ENCODE measurements around the gene USP21. TPM values are rescaled to one million over a fixed set of nuclear protein-coding genes. Genes with fewer than 3 reads are reported as not detected.

USP21 gene
- total and polyA plus RNA-seq, 9 of the 15 experiments (the other 6 are each of a cell fraction or from before 2014, with no cell fraction given): 4.9 to 52.4 (median 21.6) TPM

- FAIRE-seq (no peak), DNase-seq (ENCODE audit: extremely low read depth in 1 of 4, low spot score in 3 of 4) (no peak), ATAC-seq (no peak)
- no peaks in the 10 kb centered on the region for H3K9me3 ChIP-seq (replicated peaks; ENCODE audit: control insufficient read depth, insufficient read depth, low read depth, low read length)
- peak overlapping the region; percentile 77 to 98 for H3K9ac ChIP-seq (ENCODE audit: insufficient read depth in 1 of 2, low read depth in 2 of 2, low read length in 2 of 2)
- peak overlapping the region; percentile 72 for H3K27ac ChIP-seq (ENCODE audit: extremely low read depth, low read depth, low read length)
- in situ Hi-C loops (cut with MboI): no loop called here
- BruUV-seq (replicated peaks): no TSS peak
- intact Hi-C loops (cut with micrococcal nuclease): loop anchor here (2.0 kb wide), 1 partner anchor 17 kb away; the partner anchor contains the start of gene B4GALT3
- no peaks in the 10 kb centered on the region for H4K20me1 ChIP-seq (replicated peaks; ENCODE audit: control insufficient read depth, insufficient read depth, low read length)
- peak overlapping the region; percentile 60 for H2AFZ ChIP-seq (ENCODE audit: low read depth, low read length)
- H3K27me3 ChIP-seq (ENCODE audit: control insufficient read depth in 2 of 2, insufficient read depth in 2 of 2, low read length in 2 of 2): no peaks in the 10 kb centered on the region
- POLR2A ChIA-PET: interaction anchor here (0.8 to 1.0 kb wide), 2 partner anchors 15 to 154 kb away, joined by 3 to 4 read pairs; partner anchors contain the start of gene SDHC
- H3K9me1 ChIP-seq (ENCODE audit: control insufficient read depth, insufficient read depth, low read length): no peaks in the 10 kb centered on the region
- 1% methylated on average over 11 of the region's 11 CpGs for WGBS (ENCODE audit: insufficient coverage, low coverage, missing lambda C conversion rate)
- peaks cover 65% of the 10 kb centered on the region for H3K36me3 ChIP-seq (ENCODE audit: control insufficient read depth, insufficient read depth, low read length)
- H3K4me2 ChIP-seq (ENCODE audit: insufficient read depth, low read length): peak overlapping the region; percentile 95
- H3K4me1 ChIP-seq (replicated peaks in 1 of 2; ENCODE audit: control insufficient read depth in 2 of 2, insufficient read depth in 2 of 2, low read length in 2 of 2): peaks cover 52 to 65% of the 10 kb centered on the region in 2 experiments
- H3K4me3 ChIP-seq: peak overlapping the region; percentile 75
- H3K79me2 ChIP-seq (ENCODE audit: control insufficient read depth, insufficient read depth, low read length): peaks cover 63% of the 10 kb centered on the region
- CTCF ChIA-PET (ENCODE audit: low intra/inter-chr PET ratio): no interaction called here
- TF ChIP-seq MCM7 (IDR thresholded peaks at IDR 0.05) (no peak), ZNF253 (CRISPR knock-in tag; conservative IDR thresholded peaks at IDR 0.05) (no peak), MAFK (IDR thresholded peaks at IDR 0.05; ENCODE audit: low read length) (no peak), SREBF2 (CRISPR knock-in tag; IDR thresholded peaks at IDR 0.05) (0 out of 2 replicates have a peak, but pooled peaks have one; percentile 55), CHCHD3 (CRISPR knock-in tag; IDR thresholded peaks at IDR 0.05) (no peak), STAT5A (IDR thresholded peaks at IDR 0.05; ENCODE audit: borderline replicate concordance, low read length) (no peak), ZNF212 (CRISPR knock-in tag; IDR thresholded peaks at IDR 0.05) (no peak), FUS (optimal IDR thresholded peaks at IDR 0.05; ENCODE audit: low read depth, low read length) (no peak), PCBP2 (IDR thresholded peaks at IDR 0.05; ENCODE audit: low read depth, low read length, poor library complexity, severe bottlenecking) (no peak), TEAD1 (CRISPR knock-in tag; IDR thresholded peaks at IDR 0.05) (no peak), PRMT5 (CRISPR knock-in tag; IDR thresholded peaks at IDR 0.05) (no peak), MLX (CRISPR knock-in tag; conservative IDR thresholded peaks at IDR 0.05) (no peak), FOXM1 (IDR thresholded peaks at IDR 0.05; ENCODE audit: low read depth) (no peak), FOXM1 (CRISPR knock-in tag; IDR thresholded peaks at IDR 0.05; ENCODE audit: low read depth) (peak; percentile 69; the same call in 1 of the 2 replicates), SETDB1 (IDR thresholded peaks at IDR 0.05; ENCODE audit: low read length) (no peak), ETV6 (IDR thresholded peaks at IDR 0.05; ENCODE audit: borderline replicate concordance in 1 of 2, low read depth in 2 of 2, low read length in 1 of 2) (no peak), ETV6 (CRISPR knock-in tag; IDR thresholded peaks at IDR 0.05; ENCODE audit: borderline replicate concordance) (no peak), HNRNPLL (IDR thresholded peaks at IDR 0.05; ENCODE audit: low read depth, low read length, poor library complexity, severe bottlenecking) (no peak)
- TF ChIP-seq, protein P1, sequence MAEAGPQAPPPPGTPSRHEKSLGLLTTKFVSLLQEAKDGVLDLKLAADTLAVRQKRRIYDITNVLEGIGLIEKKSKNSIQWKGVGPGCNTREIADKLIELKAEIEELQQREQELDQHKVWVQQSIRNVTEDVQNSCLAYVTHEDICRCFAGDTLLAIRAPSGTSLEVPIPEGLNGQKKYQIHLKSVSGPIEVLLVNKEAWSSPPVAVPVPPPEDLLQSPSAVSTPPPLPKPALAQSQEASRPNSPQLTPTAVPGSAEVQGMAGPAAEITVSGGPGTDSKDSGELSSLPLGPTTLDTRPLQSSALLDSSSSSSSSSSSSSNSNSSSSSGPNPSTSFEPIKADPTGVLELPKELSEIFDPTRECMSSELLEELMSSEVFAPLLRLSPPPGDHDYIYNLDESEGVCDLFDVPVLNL (CRISPR knock-in tag; IDR thresholded peaks at IDR 0.05; ENCODE audit: low read depth): 0 out of 2 replicates have a peak, but pooled peaks have one; percentile 36
Observed at GRCh38 chr1:161159913-161160243, 578 bp downstream of the USP21 start.
